Measurements from ENCODE around the gene HADHA.
A peak's percentile ranks its signal among the peaks of the same experiment; 100 is the strongest.

The HADHA gene

DNA sequence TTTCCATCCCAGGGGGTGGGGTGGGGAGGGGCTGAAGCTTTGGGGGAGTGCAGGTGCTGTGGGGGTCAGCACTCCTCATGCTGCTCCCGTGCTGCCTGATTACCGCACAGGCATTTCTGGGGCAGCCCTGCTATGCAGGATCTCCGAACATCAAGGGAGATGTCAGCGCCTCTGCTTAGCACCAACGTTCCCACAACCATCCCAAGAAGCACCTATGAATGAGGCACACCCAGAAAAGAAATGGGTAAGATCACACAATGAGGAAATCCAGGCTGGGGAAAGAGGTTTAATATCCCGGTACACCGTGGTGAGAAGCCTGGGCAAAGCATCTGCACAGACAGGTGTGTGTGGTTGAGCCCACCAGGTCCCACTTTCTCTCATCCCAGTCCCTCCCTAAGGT is 54.1 kb downstream of the HADHA start:
- DNase-seq: no peak

- no peak for DNase-seq
Measured at GRCh38 chr2:26189751-26190150, 54.7 kb downstream of the HADHA start.

- DNase-seq: no peak
Measured at GRCh38 chr2:26189123-26189522, 55.3 kb downstream of the HADHA start.

- no peak for DNase-seq
Measured at GRCh38 chr2:26187537-26188104, 56.8 kb downstream of the HADHA start.

- DNase-seq: no peak
Measured at GRCh38 chr2:26187114-26187513, 57.3 kb downstream of the HADHA start.

- no peak for DNase-seq
Measured at GRCh38 chr2:26185954-26186770, 58.3 kb downstream of the HADHA start.

DNA sequence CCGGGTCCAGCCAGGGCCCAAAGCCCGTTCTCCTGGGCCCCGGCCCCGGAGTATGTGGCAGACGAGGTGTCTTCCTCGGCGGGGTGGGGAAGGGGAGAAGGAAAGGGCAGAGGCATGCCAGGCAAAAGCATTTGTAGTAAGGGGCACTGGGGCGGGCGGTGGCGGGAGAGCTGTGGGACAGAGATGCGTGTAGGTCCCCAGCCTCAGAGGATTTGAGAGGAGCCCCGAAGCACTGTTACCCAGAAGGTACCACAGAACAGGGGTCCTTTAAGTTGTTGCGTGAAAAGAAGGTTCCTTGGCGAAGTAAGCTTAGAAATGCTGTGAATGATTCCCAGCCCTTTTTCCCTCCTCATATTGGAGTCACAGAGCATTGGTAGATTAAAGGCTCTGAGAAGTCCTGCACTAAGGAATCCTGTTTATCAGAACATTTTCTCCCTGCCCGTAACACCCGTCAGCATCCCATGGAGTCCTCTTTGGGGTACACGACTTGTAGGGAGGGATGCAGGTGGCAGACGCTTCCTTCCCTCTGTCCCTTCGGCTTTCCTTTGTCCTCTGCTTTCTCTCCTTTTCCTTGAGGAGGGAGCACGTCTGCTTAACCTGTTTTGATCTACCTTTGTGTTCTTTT is 59.0 kb downstream of the HADHA start:
- DNase-seq: no peak

GRCh38 chr2:26184555-26185303 is 59.7 kb downstream of the HADHA start:
- DNase-seq: no peak

GRCh38 chr2:26184121-26184520 is 60.3 kb downstream of the HADHA start:
- DNase-seq: no peak

DNA sequence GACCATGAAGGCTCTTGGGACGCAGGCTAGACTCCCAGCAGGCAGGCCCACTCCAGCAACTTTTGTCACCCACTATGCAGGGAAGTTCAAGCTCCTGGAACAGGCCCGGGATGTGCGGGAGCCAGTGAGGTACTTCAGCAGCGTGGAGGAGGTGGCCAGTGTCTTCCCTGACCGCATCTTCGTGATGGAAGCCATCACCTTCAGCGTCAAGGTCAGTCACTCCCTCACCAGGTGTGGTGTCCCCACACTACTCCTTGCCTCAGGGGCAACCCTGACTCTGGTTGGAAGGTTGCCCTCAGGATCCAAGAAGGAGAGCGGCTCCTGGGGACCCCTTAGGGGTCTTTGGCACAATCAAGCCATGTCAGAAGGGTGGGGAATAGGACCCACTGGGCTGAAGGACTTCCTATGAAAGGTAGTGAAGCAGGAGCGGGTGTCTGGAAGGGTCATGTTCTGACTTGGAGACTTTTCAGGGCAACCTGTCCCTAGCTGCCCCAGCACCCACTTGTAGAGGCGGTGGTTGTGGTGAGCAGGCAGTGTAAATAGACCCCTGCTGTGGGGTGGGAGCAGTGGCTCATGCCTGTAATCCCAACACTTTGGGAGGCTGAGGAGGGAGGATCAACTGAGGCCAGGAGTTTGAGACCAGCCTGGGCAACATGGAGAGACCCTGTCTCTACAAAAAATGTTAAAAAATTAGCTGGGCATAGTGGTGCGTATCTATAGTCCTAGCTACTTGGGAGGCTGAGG is 61.4 kb downstream of the HADHA start:
- DNase-seq: no peak

DNA sequence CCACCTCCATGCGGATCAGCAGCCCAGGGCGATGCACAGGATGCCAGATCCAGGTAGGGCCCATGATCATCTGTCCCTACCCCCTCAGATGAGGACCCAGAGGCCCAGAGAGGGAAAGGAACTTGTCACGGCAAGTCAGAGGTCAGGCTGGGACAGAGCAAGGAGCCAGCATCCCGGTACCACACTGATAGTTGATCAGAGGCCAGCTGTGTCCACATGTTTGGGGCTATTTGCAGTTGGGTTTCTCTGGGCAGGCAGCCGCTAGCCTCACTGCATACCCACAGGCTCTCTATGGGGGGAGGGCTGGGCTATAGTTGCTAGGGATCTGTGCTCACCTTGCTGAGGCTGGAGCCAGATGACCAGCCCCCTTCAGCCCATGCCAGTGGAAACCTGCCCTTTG is 62.0 kb downstream of the HADHA start:
- DNase-seq: no peak

DNA sequence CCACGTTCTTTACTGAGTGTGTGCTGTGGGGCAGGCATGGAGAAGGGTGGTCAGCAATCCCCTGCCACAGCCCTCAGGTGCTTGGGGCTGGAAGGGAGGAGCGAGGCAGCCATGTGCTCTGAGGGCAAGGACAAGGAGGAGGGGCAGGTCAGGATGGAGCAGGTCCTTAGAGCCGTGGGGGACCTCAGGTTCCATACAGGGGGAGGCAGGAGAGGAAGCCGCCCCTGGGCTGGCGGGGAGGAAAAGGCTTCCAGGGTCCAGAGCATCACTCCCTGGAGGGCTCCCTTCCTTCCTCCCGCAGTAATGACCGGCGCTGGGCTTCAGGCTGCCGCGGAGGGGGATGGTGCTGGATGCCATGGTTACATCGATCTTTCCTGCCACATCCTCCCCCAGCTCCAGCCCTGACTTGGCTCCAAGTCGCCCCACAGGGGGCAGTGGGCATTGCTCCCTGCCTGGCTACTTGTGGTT is 65.0 kb downstream of the HADHA start:
- DNase-seq: no peak

DNA sequence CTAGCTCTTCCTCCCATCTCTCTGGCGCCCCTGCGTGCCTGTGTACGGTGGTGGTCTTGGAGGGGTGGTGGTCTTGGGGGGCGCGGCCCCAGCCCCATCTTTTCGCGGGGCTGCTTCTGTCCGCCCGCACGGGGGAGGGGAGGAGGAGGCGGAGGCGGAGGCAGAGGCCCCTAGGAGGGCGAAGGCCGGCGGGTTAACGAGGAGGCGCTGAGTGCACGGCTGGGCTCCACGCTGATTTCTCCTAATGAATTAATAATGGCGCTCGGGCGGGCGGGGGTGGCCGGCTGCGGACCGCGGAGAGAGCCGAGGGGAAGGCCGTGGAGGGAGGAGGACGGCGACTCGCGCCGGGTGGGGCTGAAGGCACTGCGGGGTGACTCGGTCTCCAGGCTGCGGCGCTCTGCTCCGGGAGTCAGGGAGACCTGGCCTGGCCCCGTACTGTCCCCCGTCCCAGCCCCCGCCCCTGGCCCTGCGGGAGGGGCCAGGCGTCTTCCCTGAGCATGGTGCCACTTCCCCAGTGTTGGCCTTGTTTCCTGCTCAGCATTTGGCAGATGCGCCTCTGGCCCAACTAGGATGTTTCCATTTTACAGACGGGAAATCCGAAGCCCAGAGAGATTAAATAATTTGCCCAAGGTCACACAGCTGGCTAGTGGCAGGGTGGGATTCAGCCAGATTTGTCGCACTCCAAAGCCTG is 65.5 kb downstream of the HADHA start:
- DNase-seq: peak; percentile 22

DNA sequence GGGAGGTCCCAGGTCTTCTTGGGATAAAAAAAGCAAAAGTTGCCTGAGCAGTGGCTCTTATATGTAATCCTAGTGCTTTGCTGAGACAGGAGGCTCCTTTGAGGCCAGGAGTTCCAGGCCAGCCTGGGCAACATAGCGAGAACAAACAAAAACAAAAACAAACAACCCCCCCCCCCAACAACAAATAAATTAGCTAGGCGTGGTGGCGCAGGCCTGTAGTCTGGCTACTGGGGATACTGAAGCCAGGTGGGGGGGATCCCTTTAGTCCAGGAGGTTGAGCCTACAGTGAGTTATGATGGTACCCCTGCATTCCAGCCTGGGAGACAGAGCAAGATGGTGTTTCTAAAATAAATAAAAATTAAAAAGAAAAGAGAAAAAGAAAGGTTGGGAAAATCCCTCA is 66.2 kb downstream of the HADHA start:
- no peak for DNase-seq

DNA sequence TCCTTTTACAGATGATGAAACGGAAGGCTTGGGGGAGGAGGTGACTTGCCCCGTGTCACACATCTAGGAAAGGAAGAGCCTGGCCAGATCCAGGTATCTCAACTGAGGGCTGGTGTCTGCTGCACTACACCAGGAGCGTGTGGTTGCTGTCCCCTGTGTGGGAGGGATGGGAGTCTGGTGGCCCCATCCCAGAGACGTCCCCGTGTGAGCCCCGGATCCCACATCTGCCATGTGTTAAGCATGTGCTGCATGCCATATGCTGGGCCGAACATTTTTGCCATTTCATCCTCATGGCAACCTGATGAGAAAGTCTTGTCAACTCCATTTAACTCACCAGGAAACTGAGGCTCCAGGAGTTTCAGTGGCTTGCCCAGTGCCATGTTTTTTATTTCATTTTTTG is 67.3 kb downstream of the HADHA start:
- no peak for DNase-seq

GRCh38 chr2:26176279-26176615 is 68.2 kb downstream of the HADHA start:
- no peak for DNase-seq

DNA sequence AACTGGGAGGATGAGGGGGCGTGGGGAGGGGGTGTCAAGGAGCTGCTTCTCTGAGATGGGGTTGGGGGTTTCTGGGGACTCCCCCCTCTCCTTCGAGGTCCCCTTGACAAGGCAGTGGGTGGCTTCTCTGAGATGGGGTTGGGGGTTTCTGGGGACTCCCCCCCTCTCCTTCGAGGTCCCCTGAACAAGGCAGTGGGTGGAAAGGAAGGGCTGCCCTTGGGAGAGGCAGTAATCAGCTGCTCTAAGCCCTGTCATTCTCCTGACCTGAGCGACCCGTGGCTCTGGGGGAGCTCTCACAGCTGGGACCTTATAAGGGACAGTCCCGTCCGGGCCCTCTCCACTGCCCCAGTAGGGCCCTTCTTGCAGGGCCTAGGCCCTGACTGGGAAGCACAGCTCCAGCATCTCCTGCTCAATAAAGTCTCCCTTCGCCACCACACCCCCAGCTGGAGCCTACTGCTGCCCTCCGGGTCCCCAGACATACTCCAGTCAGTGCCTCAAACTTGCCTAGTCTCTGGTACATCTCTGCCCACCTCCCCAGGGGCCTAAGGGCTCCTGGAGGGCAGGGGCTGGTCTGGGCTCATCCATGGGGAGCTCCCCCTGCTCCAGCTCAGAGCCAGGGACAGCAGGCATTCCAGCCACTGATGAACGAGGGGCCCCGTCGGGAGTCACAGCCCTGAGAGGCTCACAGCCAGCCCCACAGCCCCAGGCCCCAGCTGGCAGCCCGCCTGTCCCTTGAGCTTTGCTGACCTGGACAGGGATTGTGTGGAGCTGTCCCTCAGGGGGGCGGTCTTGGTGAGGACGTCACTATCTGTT is 68.8 kb downstream of the HADHA start:
- no peak for DNase-seq

DNA sequence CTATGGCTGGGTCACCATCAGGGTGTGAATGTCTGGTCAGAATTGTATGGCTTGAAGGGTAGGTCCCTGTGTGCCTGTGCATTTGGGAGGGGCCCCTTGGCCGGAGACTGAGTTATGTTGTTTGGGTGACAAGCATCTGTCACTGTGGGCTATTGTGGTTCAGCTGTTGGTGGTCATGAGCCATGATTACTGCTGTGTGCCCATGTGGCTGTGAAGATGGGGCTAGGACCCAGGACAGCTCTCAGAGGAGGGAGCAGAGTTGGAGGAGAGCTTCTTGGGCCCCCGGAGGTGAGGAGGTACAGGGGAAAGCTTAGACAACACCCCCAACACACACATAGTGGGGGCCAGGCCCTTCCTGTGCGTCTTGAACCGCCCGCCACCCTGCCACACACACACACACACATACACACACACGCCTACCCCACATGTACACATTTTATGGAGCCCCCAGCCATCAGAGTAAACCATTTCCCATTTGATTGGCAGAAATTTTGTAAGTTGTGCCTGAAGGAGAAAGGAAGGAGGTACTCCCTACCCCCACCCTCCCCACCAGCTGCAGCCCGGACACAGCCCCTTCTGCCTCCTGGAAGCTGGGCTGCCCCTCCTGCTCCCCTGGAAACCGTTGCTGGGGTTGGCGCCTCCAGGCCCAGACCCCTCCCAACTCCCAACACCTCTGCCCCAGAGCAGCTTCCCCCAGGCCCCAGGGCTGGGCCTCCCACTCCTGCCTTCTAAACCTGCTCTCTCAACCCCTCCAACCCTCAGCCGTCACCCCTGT is 69.6 kb downstream of the HADHA start:
- no peak for DNase-seq

GRCh38 chr2:26173776-26174482 is 70.5 kb downstream of the HADHA start:
- DNase-seq: no peak
